ENCODE results near the gene AACS. TPM values are rescaled to one million over a fixed set of nuclear protein-coding genes. Genes with fewer than 3 reads are reported as not detected.
A peak's percentile ranks its signal among the peaks of the same experiment; 100 is the strongest.

The AACS gene
- total and polyA plus RNA-seq, 2 experiments from 2014 or later, result 24.2 to 33.2 TPM

GRCh38 chr12:125183187-125184067 is 118.2 kb downstream of the AACS start:
- Histone ChIP-seq H2AFZ (no peak overlapping the region), H3K4me3 (no peak overlapping the region), H4K20me1 (ENCODE audit: insufficient read depth, poor library complexity, severe bottlenecking) (no peaks in the 10 kb centered on the region), H3K27me3 (peaks cover 39% of the 10 kb centered on the region), H3K4me2 (peak overlapping the region; percentile 66), H3K4me1 (ENCODE audit: insufficient read depth) (peaks cover 11% of the 10 kb centered on the region), H3K9me3 (ENCODE audit: low read depth) (no peaks in the 10 kb centered on the region), H3K79me2 (no peaks in the 10 kb centered on the region), H3K27ac (no peak overlapping the region), H3K36me3 (replicated peaks; ENCODE audit: insufficient read depth, low read depth) (no peaks in the 10 kb centered on the region), H3K9me2 (replicated peaks; ENCODE audit: insufficient read depth) (no peaks in the 10 kb centered on the region)
- 5% methylated on average over 27 of the region's 27 CpGs for WGBS (ENCODE audit: low lambda C conversion rate, missing lambda C conversion rate)
- DNase-seq (ENCODE audit: low spot score), result peak; percentile 89
- no peak for TF ChIP-seq EZH2 (IDR thresholded peaks at IDR 0.05; ENCODE audit: borderline replicate concordance)
- TF ChIP-seq, protein P1, sequence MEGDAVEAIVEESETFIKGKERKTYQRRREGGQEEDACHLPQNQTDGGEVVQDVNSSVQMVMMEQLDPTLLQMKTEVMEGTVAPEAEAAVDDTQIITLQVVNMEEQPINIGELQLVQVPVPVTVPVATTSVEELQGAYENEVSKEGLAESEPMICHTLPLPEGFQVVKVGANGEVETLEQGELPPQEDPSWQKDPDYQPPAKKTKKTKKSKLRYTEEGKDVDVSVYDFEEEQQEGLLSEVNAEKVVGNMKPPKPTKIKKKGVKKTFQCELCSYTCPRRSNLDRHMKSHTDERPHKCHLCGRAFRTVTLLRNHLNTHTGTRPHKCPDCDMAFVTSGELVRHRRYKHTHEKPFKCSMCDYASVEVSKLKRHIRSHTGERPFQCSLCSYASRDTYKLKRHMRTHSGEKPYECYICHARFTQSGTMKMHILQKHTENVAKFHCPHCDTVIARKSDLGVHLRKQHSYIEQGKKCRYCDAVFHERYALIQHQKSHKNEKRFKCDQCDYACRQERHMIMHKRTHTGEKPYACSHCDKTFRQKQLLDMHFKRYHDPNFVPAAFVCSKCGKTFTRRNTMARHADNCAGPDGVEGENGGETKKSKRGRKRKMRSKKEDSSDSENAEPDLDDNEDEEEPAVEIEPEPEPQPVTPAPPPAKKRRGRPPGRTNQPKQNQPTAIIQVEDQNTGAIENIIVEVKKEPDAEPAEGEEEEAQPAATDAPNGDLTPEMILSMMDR (IDR thresholded peaks at IDR 0.05; ENCODE audit: poor library complexity), result peak; percentile 99

DNA sequence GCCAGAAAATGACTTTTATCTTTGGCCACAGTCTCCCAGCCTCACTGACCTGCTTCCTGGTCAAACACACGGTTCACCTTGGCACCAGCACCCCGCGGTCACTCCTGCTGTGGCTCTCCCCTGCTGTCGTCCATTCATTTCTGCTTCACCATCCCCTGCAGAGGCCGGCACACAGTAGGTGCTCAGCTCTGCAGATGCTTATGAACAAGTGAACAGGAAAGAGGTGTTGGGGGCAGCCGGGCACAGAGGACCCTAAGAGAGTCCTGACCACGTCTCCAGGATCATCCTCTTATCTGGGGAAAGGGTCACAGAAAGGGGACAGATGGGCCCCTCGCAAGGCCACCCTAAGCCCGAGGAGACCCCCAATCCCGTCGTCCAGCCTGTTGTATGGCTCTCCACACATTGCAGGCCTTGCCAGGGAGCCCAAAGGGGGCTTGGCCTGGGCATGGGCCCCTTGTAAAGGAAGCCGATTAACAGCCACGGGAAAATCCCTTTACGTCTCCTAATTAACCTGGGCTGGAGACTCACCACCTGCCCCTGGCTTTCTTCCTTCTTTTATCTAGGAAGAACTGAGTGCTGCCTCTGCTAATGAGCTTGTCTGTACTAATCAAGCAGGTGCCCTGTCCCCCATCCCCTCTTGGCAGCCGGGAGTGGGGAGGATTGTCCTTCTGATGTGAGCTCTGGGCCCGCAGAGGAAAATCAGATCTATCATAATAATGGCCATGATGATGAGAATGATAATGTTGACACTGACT is 119.2 kb downstream of the AACS start:
- Histone ChIP-seq H2AFZ (no peak overlapping the region), H3K4me1 (ENCODE audit: insufficient read depth) (peaks cover 11% of the 10 kb centered on the region), H4K20me1 (ENCODE audit: insufficient read depth, poor library complexity, severe bottlenecking) (no peaks in the 10 kb centered on the region), H3K4me2 (no peak overlapping the region), H3K27me3 (peaks cover 49% of the 10 kb centered on the region), H3K9me3 (ENCODE audit: low read depth) (no peaks in the 10 kb centered on the region), H3K27ac (no peak overlapping the region), H3K9me2 (replicated peaks; ENCODE audit: insufficient read depth) (no peaks in the 10 kb centered on the region), H3K36me3 (replicated peaks; ENCODE audit: insufficient read depth, low read depth) (no peaks in the 10 kb centered on the region), H3K79me2 (no peaks in the 10 kb centered on the region), H3K4me3 (no peak overlapping the region)
- DNase-seq (ENCODE audit: low spot score), result no peak
- WGBS (ENCODE audit: low lambda C conversion rate, missing lambda C conversion rate), result 46% methylated on average over 16 of the region's 16 CpGs
- no peak for TF ChIP-seq EZH2 (IDR thresholded peaks at IDR 0.05; ENCODE audit: borderline replicate concordance)
- TF ChIP-seq, protein P1 (IDR thresholded peaks at IDR 0.05; ENCODE audit: poor library complexity), result no peak

DNA sequence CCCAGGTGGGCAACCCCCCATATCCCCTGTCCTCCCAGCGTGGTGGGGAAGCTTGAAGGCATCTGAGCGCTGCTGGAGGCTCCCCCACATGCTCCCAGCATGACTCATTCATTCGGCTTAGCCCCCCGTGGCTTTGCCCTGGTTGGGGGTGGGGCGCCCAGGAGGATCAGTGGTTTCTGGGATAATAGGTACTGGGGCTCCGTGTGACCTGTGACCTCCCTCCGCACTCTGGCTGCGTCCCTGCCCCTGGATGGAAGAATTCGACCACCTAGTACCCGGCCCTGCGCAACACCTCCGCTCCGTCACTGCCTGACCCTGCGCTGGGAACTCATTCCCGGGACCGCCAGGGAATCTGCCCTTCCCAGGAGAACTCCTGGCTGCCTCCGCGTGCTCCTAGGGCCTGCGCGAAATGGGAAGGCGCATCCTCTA is 120.1 kb downstream of the AACS start:
- peak; percentile 15 for DNase-seq (ENCODE audit: low spot score)
- H3K4me2 ChIP-seq, result peak overlapping the region; percentile 86

More for the DNA sequence above, 120.1 kb downstream of the AACS start:
- no peaks in the 10 kb centered on the region for H3K36me3 ChIP-seq (replicated peaks; ENCODE audit: insufficient read depth, low read depth)
- no peaks in the 10 kb centered on the region for H3K9me2 ChIP-seq (replicated peaks; ENCODE audit: insufficient read depth)
- H3K27ac ChIP-seq, result no peak overlapping the region
- H4K20me1 ChIP-seq (ENCODE audit: insufficient read depth, poor library complexity, severe bottlenecking), result no peaks in the 10 kb centered on the region
- H3K4me3 ChIP-seq, result no peak overlapping the region
- no peak for TF ChIP-seq EZH2phosphoT487 (IDR thresholded peaks at IDR 0.05; ENCODE audit: low read depth, severe bottlenecking, unreplicated experiment)
- TF ChIP-seq EZH2 (IDR thresholded peaks at IDR 0.05; ENCODE audit: borderline replicate concordance), result no peak
- TF ChIP-seq, protein P1 (IDR thresholded peaks at IDR 0.05; ENCODE audit: poor library complexity), result no peak
- no peaks in the 10 kb centered on the region for H3K9me3 ChIP-seq (ENCODE audit: low read depth)
- H2AFZ ChIP-seq, result no peak overlapping the region
- H3K4me1 ChIP-seq (ENCODE audit: insufficient read depth), result peaks cover 11% of the 10 kb centered on the region
- peaks cover 57% of the 10 kb centered on the region for H3K27me3 ChIP-seq
- H3K79me2 ChIP-seq, result no peaks in the 10 kb centered on the region
- 4% methylated on average over 21 of the region's 21 CpGs for WGBS (ENCODE audit: low lambda C conversion rate, missing lambda C conversion rate)

All from hepatocyte (in vitro differentiated cells).